ENCODE data around the gene SRI.

- TF ChIP-seq CTCF (conservative IDR thresholded peaks at IDR 0.05): no peak
- no peak for TF ChIP-seq ZFX (IDR thresholded peaks at IDR 0.05)
Measured at GRCh38 chr7:88200789-88201188, 19.0 kb downstream of the SRI start.
